HepG2 (cell line): Measurements from ENCODE around the gene ADCY5. TPM values are rescaled to one million over a fixed set of nuclear protein-coding genes. Genes with fewer than 3 reads are reported as not detected.

Experiments used
- ATAC-seq: fragments of 200-7000 bp; cut with Tn5 transposase; 3 replicates; pipeline ENCODE4 v1.9.1; 2020; ENCODE audit warnings: mild to moderate bottlenecking, moderate library complexity
- BruUV-seq: library from RNA; stranded (reverse); fragments of 400-500 nt; replicated peaks from 2 replicates; lab custom pipeline; 2021; lab: Mats Ljungman, UMichigan
- CTCF ChIA-PET: fragments of 300-600 bp; formaldehyde crosslinking; extraction: SDS; loops from one replicate; lab custom pipeline; 2021; ENCODE audit warnings: low total read pairs, inconsistent platforms, low intra/inter-chr PET ratio; lab: Yijun Ruan, JAX
- POLR2A ChIA-PET: fragments of 350-600 bp; sonication (Branson Sonifier 250); formaldehyde crosslinking; loops from one replicate; lab custom pipeline; 2020; ENCODE audit warnings: antibody characterized with exemption, inconsistent platforms; lab: Yijun Ruan, JAX
- DNase-seq: peaks from one replicate; pipeline ENCODE4 v3.0.0-alpha.2; 2015; ENCODE audit warnings: low spot score
- FAIRE-seq: peaks from 3 replicates; lab custom pipeline; 2011; peaks lifted over from hg19 to GRCh38; lab: Jason Lieb, UNC
- H2AFZ ChIP-seq: one replicate; pipeline ENCODE4 v1.6.1; 2011; ENCODE audit warnings: low read length, inconsistent platforms
- H3K27ac ChIP-seq: fragments of 300-600 bp; 3 replicates; pipeline ENCODE4 v1.8.0; 2011; ENCODE audit warnings: mixed run types, mild to moderate bottlenecking, mixed read lengths, low read length, inconsistent platforms; ENCODE audit not compliant: insufficient read depth; ENCODE audit errors: extremely low read length
- H3K27me3 ChIP-seq, 2 experiments: fragments of 200-600 bp in 1 of 2; 2 replicates in 1 of 2; 3 replicates in 1 of 2; pipeline versions ENCODE4 v1.6.0 to v1.8.0; 2011; ENCODE audit warnings: low read length in 2 of 2, mild to moderate bottlenecking in 2 of 2, moderate library complexity in 2 of 2, inconsistent platforms in 1 of 2; ENCODE audit not compliant: insufficient read depth in 2 of 2, control insufficient read depth in 1 of 2
- H3K36me3 ChIP-seq, 2 experiments: fragments of 200-600 bp in 1 of 2; replicated peaks in 1 of 2; 2 replicates in 1 of 2; 3 replicates in 1 of 2; pipeline versions ENCODE4 v1.5.1 to v1.8.0; 2011; ENCODE audit warnings: low read length in 2 of 2, inconsistent platforms in 1 of 2; ENCODE audit not compliant: insufficient read depth in 2 of 2, control insufficient read depth in 1 of 2
- H3K4me1 ChIP-seq: 2 replicates; pipeline ENCODE4 v1.5.1; 2012; ENCODE audit warnings: low read length, inconsistent platforms; ENCODE audit not compliant: insufficient read depth
- H3K4me2 ChIP-seq: 2 replicates; pipeline ENCODE4 v1.6.0; 2011; ENCODE audit warnings: low read depth, low read length, inconsistent platforms
- H3K4me3 ChIP-seq, 3 experiments: fragments of 200-600 bp in 1 of 3; sonication (generic), shearing (Covaris generic) in 1 of 3; replicated peaks in 1 of 3; 2 replicates each; pipeline ENCODE4 v1.5.1; 2011 to 2016; ENCODE audit warnings: low read length in 3 of 3, inconsistent platforms in 2 of 3, low read depth in 2 of 3, mild to moderate bottlenecking in 2 of 3, control low read depth in 1 of 3, mixed read lengths in 1 of 3; ENCODE audit not compliant: insufficient read depth in 1 of 3
- H3K79me2 ChIP-seq: one replicate; pipeline ENCODE4 v1.6.1; 2011; ENCODE audit warnings: low read length, inconsistent platforms; ENCODE audit not compliant: insufficient read depth
- H3K9ac ChIP-seq: 2 replicates; pipeline ENCODE4 v1.6.0; 2011; ENCODE audit warnings: mild to moderate bottlenecking, low read depth, low read length, inconsistent platforms; ENCODE audit not compliant: insufficient read depth
- H3K9me3 ChIP-seq: 2 replicates; pipeline ENCODE4 v1.5.1; 2012; ENCODE audit warnings: mild to moderate bottlenecking, low read length
- H4K20me1 ChIP-seq: 2 replicates; pipeline ENCODE4 v1.6.0; 2011; ENCODE audit warnings: inconsistent platforms, mild to moderate bottlenecking, low read length, moderate library complexity; ENCODE audit not compliant: insufficient read depth
- EED ChIP-seq: sonication (generic); formaldehyde crosslinking; IDR thresholded peaks from 2 replicates; pipeline ENCODE4 v1.5.0; 2020; ENCODE audit warnings: mild to moderate bottlenecking, missing genetic modification reagents
- HNF4G ChIP-seq, 2 experiments: sonication (generic) in 1 of 2; formaldehyde crosslinking in 1 of 2; IDR thresholded peaks; 2 replicates each; pipeline versions ENCODE4 v1.4.0 to v1.6.1; 2011 to 2020; ENCODE audit warnings: borderline replicate concordance in 2 of 2, low read depth in 2 of 2, mild to moderate bottlenecking in 2 of 2, low read length in 1 of 2, missing genetic modification reagents in 1 of 2, moderate library complexity in 1 of 2
- MXD3 ChIP-seq: IDR thresholded peaks from 2 replicates; pipeline ENCODE4 v1.6.1; 2016; ENCODE audit warnings: mild to moderate bottlenecking, missing biosample characterization, missing genetic modification reagents
- PAXIP1 ChIP-seq: sonication (generic); formaldehyde crosslinking; conservative IDR thresholded peaks from 2 replicates; pipeline ENCODE4 v1.4.0; 2020; ENCODE audit warnings: mild to moderate bottlenecking, missing genetic modification reagents, moderate library complexity
- RFX1 ChIP-seq: fragments of 450-650 bp; IDR thresholded peaks from 2 replicates; pipeline ENCODE4 v1.6.1; 2017
- SRF ChIP-seq: IDR thresholded peaks from 2 replicates; pipeline ENCODE4 v1.6.1; 2011; ENCODE audit warnings: mild to moderate bottlenecking, low read depth, low read length, moderate library complexity
- ZFP62 ChIP-seq: sonication (generic); formaldehyde crosslinking; IDR thresholded peaks from 2 replicates; pipeline ENCODE4 v1.4.0; 2020; ENCODE audit warnings: missing genetic modification reagents
- ZNF143 ChIP-seq: sonication (generic); formaldehyde crosslinking; IDR thresholded peaks from 2 replicates; pipeline ENCODE4 v1.4.0; 2020; ENCODE audit warnings: missing genetic modification reagents
- ZNF709 ChIP-seq: sonication (generic); formaldehyde crosslinking; IDR thresholded peaks from 2 replicates; pipeline ENCODE4 v1.5.0; 2020; ENCODE audit warnings: mild to moderate bottlenecking, missing genetic modification reagents
- WGBS: methylation state at CpG from one replicate; pipeline ENCODE4 v1.1.6; 2017; ENCODE audit warnings: low lambda C conversion rate; 5-methylcytosine and 5-hydroxymethylcytosine counted together
- in situ Hi-C: cut with HindIII; loops from 2 replicates; pipeline ENCODE4 v1.10.0; 2017; ENCODE audit warnings: low pct_unique_long_range_greater_than_20kb; ENCODE audit not compliant: extremely low pct_ligation_motif_present
- intact Hi-C: fragments of 100-400 bp; cut with micrococcal nuclease; formaldehyde crosslinking; loops from one replicate; pipeline ENCODE4 v1.10.0; 2022; ENCODE audit not compliant: unreplicated experiment
- polyA plus RNA-seq, 8 experiments: library from polyadenylated mRNA; depleted of rRNA in 3 of 8; stranded (reverse) in 7 of 8; unstranded in 1 of 8; fragments of >200 nt; fragmentation: Illumina TruSeq in 4 of 8; extraction: Trizol in 4 of 8; gene quantifications; 2 replicates each; pipeline versions ENCODE4 v1.2.1 to v1.2.3, GENCODE V29; 2011 to 2016; ENCODE audit warnings: low read depth in 4 of 8, missing spikeins in 1 of 8, mixed read lengths in 1 of 8; ENCODE audit not compliant: insufficient read depth in 1 of 8
- total RNA-seq, 5 experiments: library from RNA; depleted of rRNA; stranded (reverse); fragments of >200 nt; fragmentation: Illumina TruSeq; extraction: Trizol; gene quantifications; 2 replicates each; pipeline ENCODE4 v1.2.3, GENCODE V29; 2016; ENCODE audit warnings: low read depth in 1 of 5
- TF ChIP-seq, protein P1 (sequence below): sonication (generic); formaldehyde crosslinking; IDR thresholded peaks from 2 replicates; pipeline ENCODE4 v1.4.0; 2020; ENCODE audit warnings: missing genetic modification reagents, borderline replicate concordance

ADCY5 gene
- total and polyA plus RNA-seq, 2 of the 13 experiments (the other 11 are each of a cell fraction or from before 2014, with no cell fraction given): not detected

DNA sequence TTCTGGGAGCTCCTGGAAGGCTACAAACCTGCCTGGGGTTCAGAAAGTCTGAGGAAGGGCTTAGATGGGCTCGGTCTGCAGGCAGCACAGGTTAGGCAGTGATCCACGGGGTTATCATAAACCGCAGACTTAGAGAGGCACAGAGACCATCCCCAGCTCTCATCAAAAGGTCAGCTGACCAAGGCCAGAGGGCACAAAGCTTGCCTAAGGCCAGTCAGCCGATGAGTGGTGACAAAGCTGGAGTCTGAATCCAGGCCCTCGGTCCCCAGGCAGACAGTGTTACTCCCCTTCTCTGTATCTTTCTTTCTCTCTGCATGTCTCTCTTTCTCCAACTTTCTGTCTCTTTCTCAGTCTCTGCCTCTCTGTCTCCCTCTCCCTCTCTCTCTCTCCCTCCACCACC lies 56.5 kb downstream of the ADCY5 start (continued):
- TF ChIP-seq, protein P1, sequence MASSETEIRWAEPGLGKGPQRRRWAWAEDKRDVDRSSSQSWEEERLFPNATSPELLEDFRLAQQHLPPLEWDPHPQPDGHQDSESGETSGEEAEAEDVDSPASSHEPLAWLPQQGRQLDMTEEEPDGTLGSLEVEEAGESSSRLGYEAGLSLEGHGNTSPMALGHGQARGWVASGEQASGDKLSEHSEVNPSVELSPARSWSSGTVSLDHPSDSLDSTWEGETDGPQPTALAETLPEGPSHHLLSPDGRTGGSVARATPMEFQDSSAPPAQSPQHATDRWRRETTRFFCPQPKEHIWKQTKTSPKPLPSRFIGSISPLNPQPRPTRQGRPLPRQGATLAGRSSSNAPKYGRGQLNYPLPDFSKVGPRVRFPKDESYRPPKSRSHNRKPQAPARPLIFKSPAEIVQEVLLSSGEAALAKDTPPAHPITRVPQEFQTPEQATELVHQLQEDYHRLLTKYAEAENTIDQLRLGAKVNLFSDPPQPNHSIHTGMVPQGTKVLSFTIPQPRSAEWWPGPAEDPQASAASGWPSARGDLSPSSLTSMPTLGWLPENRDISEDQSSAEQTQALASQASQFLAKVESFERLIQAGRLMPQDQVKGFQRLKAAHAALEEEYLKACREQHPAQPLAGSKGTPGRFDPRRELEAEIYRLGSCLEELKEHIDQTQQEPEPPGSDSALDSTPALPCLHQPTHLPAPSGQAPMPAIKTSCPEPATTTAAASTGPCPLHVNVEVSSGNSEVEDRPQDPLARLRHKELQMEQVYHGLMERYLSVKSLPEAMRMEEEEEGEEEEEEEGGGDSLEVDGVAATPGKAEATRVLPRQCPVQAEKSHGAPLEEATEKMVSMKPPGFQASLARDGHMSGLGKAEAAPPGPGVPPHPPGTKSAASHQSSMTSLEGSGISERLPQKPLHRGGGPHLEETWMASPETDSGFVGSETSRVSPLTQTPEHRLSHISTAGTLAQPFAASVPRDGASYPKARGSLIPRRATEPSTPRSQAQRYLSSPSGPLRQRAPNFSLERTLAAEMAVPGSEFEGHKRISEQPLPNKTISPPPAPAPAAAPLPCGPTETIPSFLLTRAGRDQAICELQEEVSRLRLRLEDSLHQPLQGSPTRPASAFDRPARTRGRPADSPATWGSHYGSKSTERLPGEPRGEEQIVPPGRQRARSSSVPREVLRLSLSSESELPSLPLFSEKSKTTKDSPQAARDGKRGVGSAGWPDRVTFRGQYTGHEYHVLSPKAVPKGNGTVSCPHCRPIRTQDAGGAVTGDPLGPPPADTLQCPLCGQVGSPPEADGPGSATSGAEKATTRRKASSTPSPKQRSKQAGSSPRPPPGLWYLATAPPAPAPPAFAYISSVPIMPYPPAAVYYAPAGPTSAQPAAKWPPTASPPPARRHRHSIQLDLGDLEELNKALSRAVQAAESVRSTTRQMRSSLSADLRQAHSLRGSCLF (CRISPR knock-in tag): no peak

DNA sequence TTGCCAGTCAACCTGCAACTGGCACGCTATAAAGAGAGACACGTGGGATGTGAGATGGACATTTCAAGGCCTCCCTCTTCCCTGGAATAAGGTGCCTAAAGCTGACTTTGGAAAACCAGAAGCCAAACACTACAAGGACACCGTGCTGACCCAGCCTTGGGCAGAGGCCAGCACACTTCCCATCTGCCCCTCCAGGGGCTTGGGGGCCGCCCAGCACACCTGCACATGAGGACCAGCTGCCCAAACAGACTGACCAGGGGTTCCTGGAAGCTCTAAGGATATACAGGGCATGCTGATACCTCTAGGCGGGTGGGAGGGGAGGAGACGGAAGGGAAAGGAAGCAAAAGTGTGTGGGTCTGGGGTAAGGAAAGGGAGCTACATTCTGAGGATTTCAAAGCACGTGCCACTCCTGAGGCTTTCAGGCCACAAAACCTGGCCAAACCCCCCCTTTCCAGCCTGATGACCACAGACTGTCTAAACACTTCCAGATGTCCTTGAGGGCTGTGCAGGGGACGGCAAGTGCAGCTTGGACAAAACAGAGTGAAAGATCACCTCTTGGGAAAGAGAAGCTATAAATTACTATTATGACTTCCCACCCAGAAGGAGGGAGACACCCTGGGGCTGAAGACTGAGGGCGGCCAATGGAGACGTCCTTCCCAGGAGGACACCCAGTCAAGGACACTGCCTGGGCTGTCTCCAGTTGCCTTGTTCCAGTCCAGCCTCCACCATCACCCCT lies 57.9 kb downstream of the ADCY5 start:
- BruUV-seq: no TSS peak
- WGBS: 16% methylated on average over 7 of the region's 10 CpGs
- H3K27ac ChIP-seq: no peak overlapping the region
- H3K79me2 ChIP-seq: no peaks in the 10 kb centered on the region
- intact Hi-C loops (no loop called here), in situ Hi-C loops (no loop called here)
- H2AFZ ChIP-seq: no peak overlapping the region
- H3K4me2 ChIP-seq: no peak overlapping the region
- FAIRE-seq (no peak), ATAC-seq (no peak), DNase-seq (no peak)
- H3K4me1 ChIP-seq: no peaks in the 10 kb centered on the region
- H3K9me3 ChIP-seq: no peaks in the 10 kb centered on the region
- no peaks in the 10 kb centered on the region for H3K36me3 ChIP-seq
- no peak overlapping the region for H3K9ac ChIP-seq
- ChIA-PET POLR2A (no interaction called here), CTCF (no interaction called here)
- H3K4me3 ChIP-seq: no peak overlapping the region
- no peaks in the 10 kb centered on the region for H4K20me1 ChIP-seq
- H3K27me3 ChIP-seq: peaks cover 5 to 53% of the 10 kb centered on the region in 2 experiments; a peak in 3 of 5 replicates
- TF ChIP-seq ZNF143 (CRISPR knock-in tag): no peak
- TF ChIP-seq SRF: no peak
- no peak for TF ChIP-seq ZFP62
- TF ChIP-seq EED (CRISPR knock-in tag): no peak
- no peak for TF ChIP-seq PAXIP1
- TF ChIP-seq ZNF709 (CRISPR knock-in tag): no peak
- no peak for TF ChIP-seq HNF4G (IDR thresholded peaks at IDR 0.05; ENCODE audit: borderline replicate concordance, low read depth, low read length)
- TF ChIP-seq HNF4G (CRISPR knock-in tag; IDR thresholded peaks at IDR 0.05; ENCODE audit: borderline replicate concordance, low read depth): no peak
- TF ChIP-seq MXD3: no peak
- TF ChIP-seq RFX1: no peak
